ENCODE data around the gene PDE11A. TPM values are rescaled to one million over a fixed set of nuclear protein-coding genes. Genes with fewer than 3 reads are reported as not detected.

The PDE11A gene
- total and polyA plus RNA-seq, 4 experiments from 2014 or later: not detected

DNA sequence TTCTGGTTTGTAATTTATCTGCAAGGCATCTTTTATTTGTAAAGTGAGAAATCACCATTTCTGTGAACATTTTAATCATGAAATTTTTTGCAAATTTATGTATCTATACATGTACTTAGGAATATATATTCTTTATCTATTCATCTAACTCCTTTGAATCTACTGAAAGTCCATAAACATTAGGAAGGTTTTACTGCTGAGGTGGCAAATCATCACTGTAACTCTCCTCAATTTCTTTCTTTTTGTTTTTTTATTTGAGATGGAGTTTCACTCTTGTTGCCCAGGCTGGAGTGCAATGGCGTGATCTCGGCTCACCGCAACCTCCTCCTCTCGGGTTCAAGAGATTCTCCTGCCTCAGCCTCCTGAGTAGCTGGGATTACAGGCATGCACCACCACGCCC is 383.7 kb downstream of the PDE11A start:
- DNase-seq: no peak
- Mint-ChIP-seq H3K27me3 (peaks cover 5 to 6% of the 10 kb centered on the region in 2 donors), H3K4me3 (no peak overlapping the region), H3K4me1 (no peaks in the 10 kb centered on the region), H3K9me3 (no peaks in the 10 kb centered on the region), H3K36me3 (no peaks in the 10 kb centered on the region), H3K27ac (no peak overlapping the region)
- no peak overlapping the region for H3K27ac ChIP-seq (ENCODE audit: low read depth, low read length)
- intact Hi-C loops (cut with micrococcal nuclease): no loop called here
- H3K36me3 ChIP-seq (ENCODE audit: insufficient read depth, low read length): no peaks in the 10 kb centered on the region
- no peaks in the 10 kb centered on the region for H3K4me1 ChIP-seq (ENCODE audit: insufficient read depth, low read length)
- no peaks in the 10 kb centered on the region for H3K9me3 ChIP-seq (ENCODE audit: control insufficient read depth in 1 of 2, low read length in 2 of 2)
- no peaks in the 10 kb centered on the region for H3K27me3 ChIP-seq (ENCODE audit: insufficient read depth, low read length)
- no peak overlapping the region for H3K4me3 ChIP-seq (ENCODE audit: low read length in 2 of 2)
- CTCF ChIA-PET (ENCODE audit: partially characterized antibody): no interaction called here
- POLR2A ChIA-PET (ENCODE audit: partially characterized antibody): no interaction called here

- H3K27me3 Mint-ChIP-seq: peaks cover 0 to 3% of the 10 kb centered on the region in 2 donors
- Histone ChIP-seq H3K27me3 (ENCODE audit: insufficient read depth, low read length) (no peaks in the 10 kb centered on the region), H3K4me3 (ENCODE audit: low read length in 2 of 2) (no peak overlapping the region), H3K4me1 (ENCODE audit: insufficient read depth, low read length) (no peaks in the 10 kb centered on the region), H3K27ac (ENCODE audit: low read depth, low read length) (no peak overlapping the region), H3K36me3 (ENCODE audit: insufficient read depth, low read length) (no peaks in the 10 kb centered on the region), H3K9me3 (ENCODE audit: control insufficient read depth in 1 of 2, low read length in 2 of 2) (no peaks in the 10 kb centered on the region)
- ChIA-PET CTCF (ENCODE audit: partially characterized antibody) (no interaction called here), POLR2A (ENCODE audit: partially characterized antibody) (no interaction called here)
- intact Hi-C loops (cut with micrococcal nuclease): no loop called here
- no peak overlapping the region for H3K27ac Mint-ChIP-seq
- H3K36me3 Mint-ChIP-seq: no peaks in the 10 kb centered on the region
- no peak for DNase-seq
- H3K4me1 Mint-ChIP-seq: no peaks in the 10 kb centered on the region
- no peaks in the 10 kb centered on the region for H3K9me3 Mint-ChIP-seq
- no peak overlapping the region for H3K4me3 Mint-ChIP-seq
These were observed 388.9 kb downstream of the PDE11A start for GRCh38 chr2:177683661-177684069.

- no peaks in the 10 kb centered on the region for H3K27me3 ChIP-seq (ENCODE audit: insufficient read depth, low read length)
- H3K36me3 Mint-ChIP-seq: no peaks in the 10 kb centered on the region
- intact Hi-C loops (cut with micrococcal nuclease): no loop called here
- CTCF ChIA-PET (ENCODE audit: partially characterized antibody): no interaction called here
- no peaks in the 10 kb centered on the region for H3K9me3 ChIP-seq (ENCODE audit: control insufficient read depth in 1 of 2, low read length in 2 of 2)
- H3K27me3 Mint-ChIP-seq: peaks cover 0 to 1% of the 10 kb centered on the region in 2 donors
- no peak overlapping the region for H3K4me3 ChIP-seq (ENCODE audit: low read length in 2 of 2)
- no peak overlapping the region for H3K27ac Mint-ChIP-seq
- POLR2A ChIA-PET (ENCODE audit: partially characterized antibody): no interaction called here
- no peaks in the 10 kb centered on the region for H3K9me3 Mint-ChIP-seq
- H3K4me1 ChIP-seq (ENCODE audit: insufficient read depth, low read length): no peaks in the 10 kb centered on the region
- H3K4me3 Mint-ChIP-seq: no peak overlapping the region
- no peak overlapping the region for H3K27ac ChIP-seq (ENCODE audit: low read depth, low read length)
- no peaks in the 10 kb centered on the region for H3K4me1 Mint-ChIP-seq
- no peaks in the 10 kb centered on the region for H3K36me3 ChIP-seq (ENCODE audit: insufficient read depth, low read length)
- DNase-seq: no peak
These were observed 389.5 kb downstream of the PDE11A start for GRCh38 chr2:177682836-177683660.

DNA sequence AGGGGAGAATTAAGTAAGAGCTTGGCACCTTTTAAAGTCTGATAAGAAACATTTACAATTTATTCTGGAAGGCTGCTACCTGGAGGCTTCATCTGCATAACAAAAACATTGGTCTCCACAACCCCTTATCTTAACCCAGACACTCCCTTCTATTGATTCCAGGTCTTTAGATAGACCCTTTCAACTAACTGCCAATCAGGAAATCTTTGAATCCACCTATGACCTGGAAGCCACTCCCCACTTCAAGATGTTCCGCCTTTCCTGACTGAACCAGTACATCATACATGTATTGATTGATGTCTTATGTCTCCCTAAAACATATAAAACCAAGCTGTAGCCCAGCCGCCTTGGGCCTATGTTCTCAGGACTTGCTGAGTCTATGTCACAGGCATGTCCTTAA is 390.6 kb downstream of the PDE11A start:
- Histone ChIP-seq H3K4me3 (ENCODE audit: low read length in 2 of 2) (no peak overlapping the region), H3K27ac (ENCODE audit: low read depth, low read length) (no peak overlapping the region), H3K9me3 (ENCODE audit: control insufficient read depth in 1 of 2, low read length in 2 of 2) (no peaks in the 10 kb centered on the region), H3K4me1 (ENCODE audit: insufficient read depth, low read length) (no peaks in the 10 kb centered on the region), H3K27me3 (ENCODE audit: insufficient read depth, low read length) (no peaks in the 10 kb centered on the region), H3K36me3 (ENCODE audit: insufficient read depth, low read length) (no peaks in the 10 kb centered on the region)
- H3K36me3 Mint-ChIP-seq: no peaks in the 10 kb centered on the region
- H3K4me1 Mint-ChIP-seq: no peaks in the 10 kb centered on the region
- intact Hi-C loops (cut with micrococcal nuclease): no loop called here
- ChIA-PET CTCF (ENCODE audit: partially characterized antibody) (no interaction called here), POLR2A (ENCODE audit: partially characterized antibody) (no interaction called here)
- H3K9me3 Mint-ChIP-seq: no peaks in the 10 kb centered on the region
- no peak overlapping the region for H3K4me3 Mint-ChIP-seq
- DNase-seq: no peak
- H3K27ac Mint-ChIP-seq: no peak overlapping the region
- peaks cover 3 to 6% of the 10 kb centered on the region in 2 donors for H3K27me3 Mint-ChIP-seq

DNA sequence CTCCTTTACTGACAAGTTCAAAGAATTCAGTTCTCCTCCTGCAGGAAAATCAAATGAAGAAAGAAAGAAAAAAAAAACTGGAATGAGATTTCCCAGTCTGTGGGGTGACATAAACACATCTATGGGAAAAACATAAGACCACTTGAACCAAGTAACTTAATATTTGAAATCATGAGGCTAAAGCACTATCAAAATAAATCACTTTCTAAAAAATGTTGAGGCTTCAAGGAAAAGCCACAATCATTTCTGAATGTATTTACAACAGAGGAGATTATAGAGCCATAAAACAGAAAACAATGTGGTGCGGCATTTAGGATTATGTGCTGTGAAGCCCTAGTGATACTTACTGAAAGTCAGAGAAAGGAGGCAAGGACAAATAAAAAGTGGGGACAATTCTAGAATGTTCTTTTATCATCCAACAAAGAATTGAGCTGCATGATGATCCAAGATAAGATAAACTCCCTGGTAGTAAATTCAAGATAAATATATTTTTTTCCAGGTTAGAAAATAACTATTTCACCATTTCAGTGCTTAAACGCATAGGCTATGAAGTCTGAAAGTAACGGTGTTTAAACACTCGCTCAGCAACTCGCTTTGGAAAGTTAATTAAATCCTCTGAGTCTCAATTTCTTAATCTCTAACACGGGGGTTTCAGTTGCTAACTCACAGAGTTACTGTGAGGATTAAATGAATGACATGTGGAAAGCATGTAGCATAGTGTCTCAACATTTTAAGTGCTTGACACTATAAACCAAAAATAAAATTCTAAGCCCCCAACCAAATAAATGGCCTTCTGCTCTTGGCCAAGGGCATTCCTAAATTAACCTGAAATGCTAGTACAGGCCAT is 391.5 kb downstream of the PDE11A start:
- H3K4me3 ChIP-seq (ENCODE audit: low read length in 2 of 2): no peak overlapping the region
- no peaks in the 10 kb centered on the region for H3K36me3 ChIP-seq (ENCODE audit: insufficient read depth, low read length)
- DNase-seq: no peak
- H3K4me1 ChIP-seq (ENCODE audit: insufficient read depth, low read length): no peaks in the 10 kb centered on the region
- intact Hi-C loops (cut with micrococcal nuclease): no loop called here
- Mint-ChIP-seq H3K27ac (no peak overlapping the region), H3K4me3 (no peak overlapping the region), H3K36me3 (no peaks in the 10 kb centered on the region), H3K9me3 (no peaks in the 10 kb centered on the region), H3K4me1 (no peaks in the 10 kb centered on the region), H3K27me3 (peaks cover 6 to 9% of the 10 kb centered on the region in 2 donors)
- H3K27ac ChIP-seq (ENCODE audit: low read depth, low read length): no peak overlapping the region
- no peaks in the 10 kb centered on the region for H3K9me3 ChIP-seq (ENCODE audit: control insufficient read depth in 1 of 2, low read length in 2 of 2)
- ChIA-PET POLR2A (ENCODE audit: partially characterized antibody) (no interaction called here), CTCF (ENCODE audit: partially characterized antibody) (no interaction called here)
- H3K27me3 ChIP-seq (ENCODE audit: insufficient read depth, low read length): no peaks in the 10 kb centered on the region

GRCh38 chr2:177679611-177680605 is 392.7 kb downstream of the PDE11A start:
- peaks cover 8 to 16% of the 10 kb centered on the region in 2 donors for H3K27me3 Mint-ChIP-seq
- H3K9me3 Mint-ChIP-seq: no peaks in the 10 kb centered on the region
- no peaks in the 10 kb centered on the region for H3K4me1 ChIP-seq (ENCODE audit: insufficient read depth, low read length)
- H3K27ac Mint-ChIP-seq: no peak overlapping the region
- no peak overlapping the region for H3K4me3 Mint-ChIP-seq
- H3K4me1 Mint-ChIP-seq: no peaks in the 10 kb centered on the region
- H3K9me3 ChIP-seq (ENCODE audit: control insufficient read depth in 1 of 2, low read length in 2 of 2): no peaks in the 10 kb centered on the region
- H3K27me3 ChIP-seq (ENCODE audit: insufficient read depth, low read length): no peaks in the 10 kb centered on the region
- CTCF ChIA-PET (ENCODE audit: partially characterized antibody): no interaction called here
- H3K4me3 ChIP-seq (ENCODE audit: low read length in 2 of 2): no peak overlapping the region
- DNase-seq: no peak
- intact Hi-C loops (cut with micrococcal nuclease): no loop called here
- POLR2A ChIA-PET (ENCODE audit: partially characterized antibody): no interaction called here
- no peak overlapping the region for H3K27ac ChIP-seq (ENCODE audit: low read depth, low read length)
- no peaks in the 10 kb centered on the region for H3K36me3 Mint-ChIP-seq
- H3K36me3 ChIP-seq (ENCODE audit: insufficient read depth, low read length): no peaks in the 10 kb centered on the region

DNA sequence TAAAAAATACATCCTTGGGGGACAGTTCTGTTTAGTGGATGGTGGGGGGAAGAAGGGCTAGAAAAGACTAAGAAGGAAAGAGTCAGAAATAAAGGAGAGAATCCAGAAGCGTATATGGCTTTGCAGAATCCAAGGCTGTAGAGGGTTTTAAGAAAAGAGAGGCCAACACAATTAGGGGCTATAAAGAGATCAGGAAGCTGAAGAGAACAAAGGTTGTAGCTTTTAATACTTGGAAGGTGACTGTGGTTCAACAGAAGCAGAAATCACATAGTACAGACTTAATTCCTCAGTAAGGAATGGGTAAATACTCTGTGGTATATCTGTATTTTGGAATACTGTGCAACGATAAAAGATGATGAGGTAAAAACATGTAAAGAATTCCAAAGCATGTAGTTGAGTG is 393.6 kb downstream of the PDE11A start:
- no peak overlapping the region for H3K4me3 Mint-ChIP-seq
- ChIA-PET POLR2A (ENCODE audit: partially characterized antibody) (no interaction called here), CTCF (ENCODE audit: partially characterized antibody) (no interaction called here)
- no peak overlapping the region for H3K27ac Mint-ChIP-seq
- peaks cover 8 to 18% of the 10 kb centered on the region in 2 donors for H3K27me3 Mint-ChIP-seq
- no peaks in the 10 kb centered on the region for H3K36me3 Mint-ChIP-seq
- H3K4me1 Mint-ChIP-seq: no peaks in the 10 kb centered on the region
- H3K9me3 Mint-ChIP-seq: peaks cover 0 to 2% (median 0%) of the 10 kb centered on the region in 8 donors
- Histone ChIP-seq H3K9me3 (ENCODE audit: control insufficient read depth in 1 of 2, low read length in 2 of 2) (no peaks in the 10 kb centered on the region), H3K4me3 (ENCODE audit: low read length in 2 of 2) (no peak overlapping the region), H3K27ac (ENCODE audit: low read depth, low read length) (no peak overlapping the region), H3K27me3 (ENCODE audit: insufficient read depth, low read length) (no peaks in the 10 kb centered on the region), H3K36me3 (ENCODE audit: insufficient read depth, low read length) (no peaks in the 10 kb centered on the region), H3K4me1 (ENCODE audit: insufficient read depth, low read length) (no peaks in the 10 kb centered on the region)
- intact Hi-C loops (cut with micrococcal nuclease): no loop called here
- DNase-seq: no peak
